A673 (cell line): ENCODE measurements around the gene PCSK1. TPM values are rescaled to one million over a fixed set of nuclear protein-coding genes. Genes with fewer than 3 reads are reported as not detected.

Source experiments
- BruUV-seq: library from RNA; stranded (reverse); fragments of 400-500 nt; replicated peaks from 2 replicates; lab custom pipeline; 2021; lab: Mats Ljungman, UMichigan
- CTCF ChIA-PET: fragments of 300-600 bp; sonication (Branson Sonifier 250); formaldehyde crosslinking; loops from one replicate; lab custom pipeline; 2022; ENCODE audit warnings: antibody characterized with exemption; lab: Charles Lee
- POLR2A ChIA-PET: fragments of 300-600 bp; sonication (Branson Sonifier 250); formaldehyde crosslinking; loops from one replicate; lab custom pipeline; 2022; ENCODE audit warnings: antibody characterized with exemption; ENCODE audit not compliant: low non-redundant PET; lab: Charles Lee
- DNase-seq: peaks from one replicate; pipeline ENCODE4 v3.0.0-alpha.2; 2015; ENCODE audit warnings: low spot score
- H3K27ac ChIP-seq: fragments of 200-600 bp; sonication (generic); 2 replicates; pipeline ENCODE4 v1.5.1; 2016; ENCODE audit warnings: mixed run types, low read depth, mild to moderate bottlenecking, mixed read lengths, antibody characterized with exemption, low read length; ENCODE audit not compliant: poor library complexity, severe bottlenecking
- H3K27me3 ChIP-seq: fragments of 200-600 bp; sonication (generic); replicated peaks from 2 replicates; pipeline ENCODE4 v1.6.1; 2017; ENCODE audit warnings: mixed run types, low read depth, mild to moderate bottlenecking, mixed read lengths, antibody characterized with exemption, low read length; ENCODE audit not compliant: insufficient read depth, poor library complexity
- H3K36me3 ChIP-seq: fragments of 200-600 bp; sonication (generic); 2 replicates; pipeline ENCODE4 v1.6.1; 2016; ENCODE audit warnings: mixed run types, mild to moderate bottlenecking, mixed read lengths, antibody characterized with exemption, low read length; ENCODE audit not compliant: insufficient read depth, poor library complexity, severe bottlenecking
- H3K4me1 ChIP-seq: fragments of 200-600 bp; sonication (generic); 2 replicates; pipeline ENCODE4 v1.6.1; 2017; ENCODE audit warnings: mixed run types, mild to moderate bottlenecking, mixed read lengths, antibody characterized with exemption, low read length; ENCODE audit not compliant: insufficient read depth, poor library complexity, severe bottlenecking
- H3K4me3 ChIP-seq: fragments of 200-600 bp; sonication (generic); 2 replicates; pipeline ENCODE4 v1.5.1; 2016; ENCODE audit warnings: low read depth, mixed run types, mild to moderate bottlenecking, mixed read lengths, low read length; ENCODE audit not compliant: poor library complexity, severe bottlenecking
- H3K9me3 ChIP-seq: fragments of 200-600 bp; sonication (generic); 2 replicates; pipeline ENCODE4 v1.6.1; 2016; ENCODE audit warnings: mixed run types, low read depth, mild to moderate bottlenecking, mixed read lengths, antibody characterized with exemption, low read length; ENCODE audit not compliant: poor library complexity, severe bottlenecking
- CTCF ChIP-seq: fragments of 300-800, 200-600 bp; sonication (generic); conservative IDR thresholded peaks from 2 replicates; pipeline ENCODE4 v1.5.1; 2017; ENCODE audit warnings: low read depth, mild to moderate bottlenecking, antibody characterized with exemption, low read length, moderate library complexity, mixed read lengths
- EZH2 ChIP-seq: fragments of 200-600 bp; sonication (generic); IDR thresholded peaks from 2 replicates; pipeline ENCODE4 v1.6.1; 2017; ENCODE audit warnings: borderline replicate concordance, low read depth, mild to moderate bottlenecking, mixed read lengths, antibody characterized with exemption, low read length; ENCODE audit not compliant: poor library complexity, severe bottlenecking
- intact Hi-C: fragments of 100-400 bp; cut with micrococcal nuclease; formaldehyde crosslinking; loops from one replicate; pipeline ENCODE4 v1.10.0; 2022; ENCODE audit not compliant: unreplicated experiment
- total RNA-seq: library from RNA; stranded (reverse); gene quantifications from 2 replicates; pipeline ENCODE4 v1.2.3, GENCODE V29; 2021

PCSK1 gene
- total RNA-seq, 1 experiment from 2014 or later, result 0.92 TPM

DNA sequence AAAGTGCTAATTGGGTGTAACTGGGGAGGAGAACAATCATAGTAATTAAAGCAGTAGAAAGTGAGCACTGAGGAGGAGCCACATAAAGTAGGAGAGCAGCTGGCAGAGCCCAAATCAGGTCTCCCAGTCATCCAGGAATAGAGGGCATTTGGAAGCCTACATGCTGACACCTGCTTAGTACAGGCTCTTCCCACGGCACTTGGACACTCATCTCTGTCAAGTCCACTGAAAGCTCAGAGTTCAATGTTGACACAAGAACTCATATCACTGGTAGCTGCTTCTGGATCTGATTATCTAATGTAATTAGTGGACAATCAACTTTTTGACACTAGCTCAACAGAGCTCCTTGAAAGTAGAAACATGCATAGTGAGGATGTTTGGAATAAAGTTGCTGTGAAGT, 45.9 kb upstream of the PCSK1 start:
- Histone ChIP-seq H3K36me3 (no peaks in the 10 kb centered on the region), H3K9me3 (no peaks in the 10 kb centered on the region), H3K27me3 (no peaks in the 10 kb centered on the region), H3K4me1 (peaks cover 9% of the 10 kb centered on the region), H3K27ac (no peak overlapping the region), H3K4me3 (no peak overlapping the region)
- TF ChIP-seq EZH2 (no peak), CTCF (no peak)
- intact Hi-C loops, result no loop called here
- BruUV-seq, result no TSS peak
- no peak for DNase-seq
- POLR2A ChIA-PET, result no interaction called here
- CTCF ChIA-PET, result no interaction called here

- Histone ChIP-seq H3K36me3 (no peaks in the 10 kb centered on the region), H3K9me3 (no peaks in the 10 kb centered on the region), H3K27ac (no peak overlapping the region), H3K4me3 (no peak overlapping the region), H3K27me3 (no peaks in the 10 kb centered on the region), H3K4me1 (peaks cover 6% of the 10 kb centered on the region)
- TF ChIP-seq EZH2 (no peak), CTCF (no peak)
- no TSS peak for BruUV-seq
- DNase-seq, result no peak
- CTCF ChIA-PET, result no interaction called here
- POLR2A ChIA-PET, result no interaction called here
- intact Hi-C loops, result no loop called here
These were observed 43.6 kb upstream of the PCSK1 start for GRCh38 chr5:96476654-96477053.

DNA sequence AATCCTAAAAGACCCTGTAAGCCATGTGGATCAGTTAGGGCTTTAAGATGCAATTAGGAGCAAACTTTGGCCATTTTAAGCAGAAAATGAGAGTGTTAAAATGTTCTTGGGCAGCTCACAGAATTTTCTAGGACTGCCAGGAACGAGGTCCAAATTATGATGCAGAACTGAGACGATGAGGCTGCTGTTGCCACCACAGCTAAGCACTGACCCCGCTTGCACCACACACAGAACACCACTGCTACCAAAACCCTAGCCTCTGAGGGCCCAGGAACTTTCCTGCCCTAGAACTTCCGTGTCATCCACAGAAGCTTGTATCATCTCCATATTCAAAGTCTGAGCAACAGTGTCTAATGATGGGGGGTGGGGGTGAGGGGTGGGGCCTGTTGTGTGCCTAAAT, 41.0 kb upstream of the PCSK1 start:
- intact Hi-C loops, result no loop called here
- CTCF ChIA-PET, result no interaction called here
- no TSS peak for BruUV-seq

More for the DNA sequence above, 41.0 kb upstream of the PCSK1 start:
- POLR2A ChIA-PET, result no interaction called here
- Histone ChIP-seq H3K27me3 (no peaks in the 10 kb centered on the region), H3K4me3 (no peak overlapping the region), H3K36me3 (no peaks in the 10 kb centered on the region), H3K9me3 (no peaks in the 10 kb centered on the region), H3K27ac (no peak overlapping the region), H3K4me1 (no peaks in the 10 kb centered on the region)
- DNase-seq, result no peak
- no peak for TF ChIP-seq CTCF
- no peak for TF ChIP-seq EZH2
